HG03558 (cell line): Measurements from ENCODE around the gene PIANP.
A peak's percentile ranks its signal among the peaks of the same experiment; 100 is the strongest.
"Not testable (repeated sequence)": the region's sequence is repeated elsewhere in the genome, so short reads cannot be mapped to it uniquely, and the experiment has no call there.

ENCODE experiments used
- ATAC-seq: cut with Tn5 transposase; IDR thresholded peaks from one replicate; pipeline ENCODE4 v1.9.1; 2021; ENCODE audit warnings: moderate number of reproducible peaks; ENCODE audit not compliant: unreplicated experiment; ENCODE audit errors: extremely low read depth

Gene PIANP

GRCh38 chr12:6700646-6701051 lies at the start of gene PIANP:
Gene PIANP (minus strand): TSS chr12:6700815. CDS start chr12:6698061, 2,754 bp downstream.
- ATAC-seq = no peak

- ATAC-seq = no peak
Measured at GRCh38 chr12:6748761-6749160, 48.1 kb upstream of the PIANP start.

- ATAC-seq = no peak
Measured at GRCh38 chr12:6747216-6747615, 46.6 kb upstream of the PIANP start.

- no peak for ATAC-seq
Measured at GRCh38 chr12:6745741-6746525, 45.3 kb upstream of the PIANP start.

- not testable (repeated sequence) for ATAC-seq
Measured at GRCh38 chr12:6743300-6743699, 42.7 kb upstream of the PIANP start.

- ATAC-seq = no peak
Measured at GRCh38 chr12:6742834-6743233, 42.2 kb upstream of the PIANP start.

GRCh38 chr12:6742080-6742479 lies 41.5 kb upstream of the PIANP start:
- not testable (repeated sequence) for ATAC-seq

GRCh38 chr12:6736754-6737153 lies 36.1 kb upstream of the PIANP start:
- no peak for ATAC-seq

GRCh38 chr12:6735448-6736191 lies 35.0 kb upstream of the PIANP start:
- ATAC-seq = no peak

- ATAC-seq = no peak
Measured at GRCh38 chr12:6734506-6735387, 34.1 kb upstream of the PIANP start.

- ATAC-seq = no peak
Measured at GRCh38 chr12:6730169-6730568, 29.6 kb upstream of the PIANP start.

GRCh38 chr12:6729186-6729585 lies 28.6 kb upstream of the PIANP start:
- ATAC-seq = no peak

- no peak for ATAC-seq
Measured at GRCh38 chr12:6725350-6725749, 24.7 kb upstream of the PIANP start.

GRCh38 chr12:6724409-6724797 lies 23.8 kb upstream of the PIANP start:
- no peak for ATAC-seq

GRCh38 chr12:6723607-6724408 lies 23.2 kb upstream of the PIANP start, which contains the start of gene COPS7A:
Gene COPS7A (plus strand): TSS chr12:6724046. CDS start chr12:6724657, 611 bp downstream.
- ATAC-seq = peak; percentile 89

- ATAC-seq = no peak
Measured at GRCh38 chr12:6722863-6723262, 22.2 kb upstream of the PIANP start.

- no peak for ATAC-seq
Measured at GRCh38 chr12:6716874-6717437, 16.3 kb upstream of the PIANP start.

GRCh38 chr12:6716031-6716873 lies 15.6 kb upstream of the PIANP start:
- ATAC-seq = not testable (repeated sequence)
